H54 (cell line): ENCODE data around the gene PPIL1.

Source experiments
- DNase-seq: peaks from one replicate; pipeline ENCODE4 v3.0.0; 2011; ENCODE audit warnings: low spot score, mixed read lengths; ENCODE audit not compliant: insufficient read length
- FAIRE-seq: peaks from 3 replicates; lab custom pipeline; 2011; peaks lifted over from hg19 to GRCh38; lab: Jason Lieb, UNC
- POLR2A ChIP-seq: IDR thresholded peaks from 2 replicates; pipeline ENCODE4 v1.6.1; 2011; ENCODE audit warnings: low read depth, mild to moderate bottlenecking, low read length

PPIL1 gene

DNA sequence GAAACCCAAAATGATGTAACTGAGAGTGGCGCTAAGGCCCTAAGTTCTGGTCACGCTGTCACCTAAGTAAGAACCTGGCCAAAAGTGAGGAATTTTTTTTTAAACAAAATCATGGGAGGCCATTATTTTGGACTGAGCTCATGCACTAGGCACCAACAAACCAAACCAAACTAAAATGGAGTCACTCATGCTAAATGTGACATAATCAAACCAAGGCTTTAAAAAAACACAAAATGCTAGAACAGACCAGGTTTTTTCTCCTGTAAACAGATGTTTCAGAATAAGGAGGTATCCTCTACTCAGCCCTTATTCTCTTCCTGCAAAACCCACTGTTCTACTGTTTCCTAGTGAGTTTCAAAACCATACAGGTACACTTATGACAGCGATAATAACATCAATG is 10.0 kb upstream of the PPIL1 start:
- DNase-seq (no peak), FAIRE-seq (no peak)
- no peak for TF ChIP-seq POLR2A

DNA sequence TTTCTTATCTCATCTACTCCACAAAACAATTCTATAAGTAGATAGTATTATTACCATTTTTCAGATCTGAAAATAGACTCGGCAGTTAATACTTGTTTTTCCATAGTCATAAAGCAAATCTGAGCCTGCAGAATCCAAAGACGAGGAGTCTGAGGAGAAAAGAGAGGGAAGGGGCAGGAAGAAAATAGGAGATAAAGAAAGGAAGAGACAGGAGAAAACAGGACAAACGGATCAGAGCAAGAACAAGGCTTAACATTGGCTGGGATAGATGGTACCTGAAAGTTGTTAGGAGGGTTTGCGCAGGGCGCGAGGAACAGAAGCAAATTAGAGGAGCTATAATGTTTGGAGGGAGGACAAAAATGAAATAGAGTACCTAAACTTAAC is 639 bp upstream of the PPIL1 start:
- DNase-seq, result no peak
- TF ChIP-seq POLR2A, result no peak
- no peak for FAIRE-seq

DNA sequence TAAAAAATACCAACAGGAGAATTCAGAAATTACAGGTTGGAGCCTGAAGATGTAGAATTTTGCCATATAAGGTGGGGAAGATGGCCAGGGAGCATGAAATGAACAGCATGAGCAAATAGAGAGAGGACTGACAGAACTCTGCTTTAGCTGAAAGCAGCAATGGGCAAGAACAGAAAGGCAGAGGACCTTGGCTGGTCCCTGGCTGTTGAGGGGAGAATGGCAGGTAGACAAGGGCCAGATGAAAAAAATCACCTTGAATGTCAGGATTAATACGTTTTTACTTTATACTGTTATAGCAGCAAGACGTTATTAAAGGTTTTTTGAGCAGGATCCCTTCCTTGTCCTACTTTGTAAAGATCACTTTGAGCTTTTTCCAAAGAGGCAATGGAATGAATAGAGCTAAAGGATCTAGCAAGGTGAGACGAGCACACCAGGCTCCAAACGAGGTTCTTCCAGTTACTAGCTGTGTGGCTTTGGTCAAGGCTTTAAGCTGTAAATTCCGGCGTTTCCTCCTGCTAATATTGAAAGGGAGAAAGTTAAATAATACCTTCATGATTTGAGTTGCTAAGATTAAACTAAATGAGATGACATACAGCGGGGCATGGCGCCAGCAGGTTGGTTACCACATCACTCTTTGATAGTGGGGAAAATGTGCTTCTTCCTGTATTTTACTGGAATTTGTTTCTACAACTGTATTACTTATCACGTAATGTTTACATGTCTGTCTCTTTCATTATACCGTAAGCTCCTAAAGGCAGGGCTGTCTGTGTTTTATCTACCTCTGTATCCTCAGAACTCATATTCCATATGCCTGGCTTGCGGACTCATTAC is 776 bp downstream of the PPIL1 start:
- FAIRE-seq (no peak), DNase-seq (no peak)
- no peak for TF ChIP-seq POLR2A

DNA sequence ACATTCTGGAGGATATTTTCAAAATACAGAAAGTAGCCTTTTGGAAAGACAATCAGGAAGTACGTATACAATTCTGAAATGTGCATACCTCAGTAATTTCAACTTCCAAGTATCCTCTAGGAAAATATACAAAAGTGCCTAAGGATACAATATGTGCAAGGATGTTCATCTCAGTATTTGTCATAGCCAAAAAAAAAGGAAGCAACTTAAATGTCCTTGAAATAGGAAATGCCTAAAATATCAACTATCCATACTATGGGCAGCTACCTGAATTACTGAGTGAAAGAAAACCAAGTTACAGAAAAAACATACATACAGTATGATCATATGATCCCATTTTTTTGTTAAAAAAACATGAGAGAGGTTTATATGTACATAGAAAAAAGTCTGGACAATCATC is 1.5 kb downstream of the PPIL1 start:
- DNase-seq, result no peak
- TF ChIP-seq POLR2A, result no peak

DNA sequence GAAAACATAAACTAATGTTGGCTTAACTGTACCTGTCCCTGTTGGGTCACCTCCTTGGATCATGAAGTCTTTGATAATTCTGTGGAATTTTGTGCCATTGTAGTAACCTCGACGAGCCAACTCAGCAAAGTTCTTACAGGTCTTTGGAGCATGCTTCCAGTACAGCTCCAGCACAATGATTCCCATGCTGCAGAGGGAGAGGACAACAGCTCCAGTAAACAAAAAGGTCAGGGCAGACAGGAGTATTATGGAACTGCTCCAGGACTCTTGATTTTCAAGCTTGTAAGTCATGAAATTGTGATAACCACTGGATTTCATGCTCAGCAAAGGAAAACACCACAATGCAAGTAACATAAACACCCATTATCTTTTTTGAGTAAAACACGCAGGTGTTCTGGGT is 2.9 kb downstream of the PPIL1 start:
- DNase-seq (no peak), FAIRE-seq (no peak)
- no peak for TF ChIP-seq POLR2A

More for the DNA sequence above, 1.5 kb downstream of the PPIL1 start:
- no peak for FAIRE-seq

DNA sequence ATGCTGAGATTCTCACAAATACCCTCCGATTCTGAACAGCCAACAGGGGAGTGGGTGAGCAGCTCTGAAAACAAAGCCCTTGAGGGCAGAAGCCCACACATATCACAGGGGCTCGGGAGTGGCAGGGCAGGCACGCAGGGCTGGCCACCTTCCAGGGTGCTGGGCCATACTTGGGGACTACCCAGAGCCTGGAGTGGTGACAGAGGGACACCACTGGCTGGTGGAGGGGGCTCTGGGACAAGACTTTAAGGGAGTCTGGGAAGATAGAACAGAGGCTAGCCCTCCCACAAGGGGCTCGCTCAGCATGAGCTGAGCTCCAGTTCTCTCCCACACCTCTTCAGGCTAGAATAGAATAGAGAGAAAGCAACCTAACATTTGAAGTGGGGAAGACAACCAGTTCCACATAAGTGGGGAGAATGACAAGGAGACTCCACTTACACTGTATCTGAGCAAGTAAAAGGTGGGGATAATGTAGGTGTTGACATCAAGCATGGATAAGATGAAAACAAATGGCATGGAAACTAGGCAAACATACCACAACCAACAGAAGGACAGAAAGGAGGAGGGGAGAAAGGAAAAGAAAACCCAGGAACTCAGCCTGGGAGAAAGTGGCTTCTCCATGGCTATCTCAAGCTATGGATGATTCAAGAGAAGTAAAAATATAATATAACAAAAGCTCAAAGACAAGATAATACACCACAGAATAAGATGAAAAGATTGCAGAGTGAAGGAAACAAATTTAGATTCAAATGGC is 7.0 kb downstream of the PPIL1 start:
- FAIRE-seq, result no peak
- DNase-seq, result no peak
- TF ChIP-seq POLR2A, result no peak

DNA sequence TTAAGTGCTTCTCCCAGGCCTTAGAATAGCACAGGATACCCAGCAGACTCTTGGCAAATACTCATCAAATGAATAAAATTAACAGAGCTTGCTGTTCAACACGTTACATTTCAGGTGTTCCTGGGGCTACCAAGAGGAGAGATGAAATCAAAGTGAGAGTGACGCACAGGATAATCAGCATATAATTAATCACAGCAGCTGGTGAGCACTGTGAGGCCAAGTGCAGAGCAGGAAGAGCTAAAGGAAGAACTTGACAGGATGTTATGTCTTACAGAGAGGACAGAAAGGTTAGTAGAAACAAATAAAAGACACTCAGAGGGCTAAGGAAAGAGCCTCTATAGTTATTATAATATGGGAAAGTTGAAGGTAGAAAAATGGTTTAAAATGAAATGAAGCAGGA is 8.8 kb downstream of the PPIL1 start:
- no peak for TF ChIP-seq POLR2A
- FAIRE-seq (no peak), DNase-seq (no peak)

DNA sequence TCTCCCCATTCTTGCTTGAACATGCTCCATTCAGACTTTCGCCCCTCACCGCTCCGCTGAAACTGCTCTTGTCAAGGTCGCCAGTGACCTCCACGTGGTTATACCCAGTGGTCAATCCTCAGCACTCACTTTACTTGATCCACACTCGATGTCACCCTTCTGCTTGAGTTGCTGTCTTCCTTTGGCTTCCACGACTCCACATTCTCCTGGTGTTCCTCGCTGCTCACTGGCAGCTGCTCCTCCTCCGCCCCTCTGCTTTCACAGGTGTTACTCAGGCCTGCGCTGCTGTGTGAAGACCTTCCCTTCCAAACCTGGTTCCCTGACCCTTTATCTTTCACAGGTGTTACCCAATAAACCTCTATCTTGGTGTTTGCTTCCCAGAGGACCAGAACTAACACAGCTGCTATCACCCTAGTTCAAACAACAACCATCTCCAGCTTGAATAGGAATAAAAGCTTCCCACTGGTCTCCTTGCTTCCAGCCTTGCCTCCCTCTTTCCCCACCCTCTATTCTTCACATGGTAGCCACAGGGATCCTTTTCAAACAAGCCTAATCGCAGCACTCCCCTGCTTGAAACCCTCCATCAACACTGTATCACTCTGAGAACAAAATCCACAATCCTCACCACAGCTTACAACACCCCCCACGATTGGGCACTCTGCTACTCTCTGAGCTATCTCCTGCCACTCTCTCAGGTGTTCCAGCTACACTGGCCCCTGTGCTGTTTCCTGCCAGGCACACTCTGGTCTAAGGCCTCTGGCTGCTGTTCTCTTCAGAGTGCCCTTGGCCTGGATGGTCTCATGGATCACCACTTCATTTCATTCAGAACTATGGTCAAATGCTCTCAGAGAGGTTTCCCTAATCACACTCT is 10.7 kb downstream of the PPIL1 start:
- no peak for FAIRE-seq
- no peak for DNase-seq
- TF ChIP-seq POLR2A, result no peak

DNA sequence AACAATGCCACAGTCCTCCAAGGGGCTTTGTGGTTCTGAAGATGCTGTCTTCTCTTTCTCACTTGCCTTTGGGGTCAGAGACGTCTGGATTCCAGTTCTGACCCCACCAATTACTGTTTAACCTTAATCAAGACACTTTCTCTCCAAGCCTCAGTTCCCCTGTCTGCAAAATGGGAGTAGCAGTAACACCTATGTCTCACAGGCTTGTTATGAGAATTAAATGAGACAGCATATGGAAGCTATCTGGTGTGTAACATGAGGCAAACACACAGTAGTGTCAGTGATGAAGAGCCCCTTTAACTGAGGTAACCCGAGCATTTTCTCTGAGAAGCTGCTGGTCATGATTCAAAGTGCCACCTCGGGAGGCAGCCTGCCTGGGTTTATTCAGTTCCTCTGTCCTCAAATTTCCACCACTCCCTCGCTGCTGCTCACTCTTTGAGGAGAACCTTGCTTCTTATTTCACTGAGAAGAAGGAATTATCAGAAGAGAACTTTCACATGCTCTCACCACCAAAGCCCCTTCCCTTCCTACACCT is 11.7 kb downstream of the PPIL1 start:
- TF ChIP-seq POLR2A, result no peak
- FAIRE-seq (no peak), DNase-seq (no peak)

DNA sequence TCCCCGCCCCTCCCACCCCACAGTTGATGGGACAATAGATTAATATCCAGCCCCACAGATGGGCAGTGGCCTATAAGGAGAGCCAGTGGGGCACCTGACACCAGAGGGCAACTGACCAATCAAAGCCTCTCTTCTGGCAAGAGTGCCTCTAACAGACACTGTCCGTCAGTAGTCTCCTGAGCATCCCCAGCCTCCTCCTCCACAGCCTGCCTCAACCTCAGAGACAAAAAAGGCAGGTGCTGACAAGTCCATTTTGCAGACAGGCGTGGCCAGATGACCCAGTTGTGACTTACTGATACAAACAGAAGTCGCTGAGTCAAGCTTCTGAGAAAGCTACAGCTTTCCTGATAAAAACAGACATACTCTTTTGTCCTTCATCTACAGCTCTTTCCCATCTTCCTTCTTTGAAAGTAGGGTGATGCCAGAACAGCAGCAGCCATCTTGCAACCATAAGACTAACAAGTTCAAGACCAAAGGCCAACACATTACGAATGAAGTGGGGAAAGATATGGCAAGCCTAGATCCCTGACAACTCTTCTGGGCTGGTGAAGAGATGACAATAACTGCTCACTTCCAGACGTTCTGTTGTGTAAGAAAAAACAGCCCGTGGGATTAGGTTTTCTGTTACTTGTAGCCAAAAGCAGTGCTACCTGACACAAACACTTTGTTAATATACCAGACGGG is 12.3 kb downstream of the PPIL1 start:
- no peak for DNase-seq
- no peak for FAIRE-seq
- TF ChIP-seq POLR2A, result no peak

DNA sequence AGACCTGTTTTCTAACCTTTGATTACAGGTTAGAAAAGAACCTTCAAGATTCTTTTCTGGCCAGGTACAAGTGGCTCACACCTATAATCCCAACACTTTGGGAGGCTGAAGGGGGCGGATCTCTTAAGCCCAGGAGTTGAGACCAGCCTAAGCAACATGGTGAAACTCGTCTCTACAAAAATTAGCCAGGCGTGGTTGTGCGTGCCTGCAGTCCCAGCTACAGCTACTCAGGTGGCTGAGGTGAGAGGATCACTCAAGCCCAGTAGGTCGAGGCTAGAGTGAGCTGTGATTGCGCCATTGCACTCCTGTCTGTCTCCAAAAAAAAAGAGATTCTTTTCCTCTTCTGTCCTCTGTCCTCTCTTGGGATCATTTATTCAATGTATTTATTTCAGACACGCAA is 14.5 kb downstream of the PPIL1 start:
- DNase-seq (no peak), FAIRE-seq (no peak)
- TF ChIP-seq POLR2A, result no peak

DNA sequence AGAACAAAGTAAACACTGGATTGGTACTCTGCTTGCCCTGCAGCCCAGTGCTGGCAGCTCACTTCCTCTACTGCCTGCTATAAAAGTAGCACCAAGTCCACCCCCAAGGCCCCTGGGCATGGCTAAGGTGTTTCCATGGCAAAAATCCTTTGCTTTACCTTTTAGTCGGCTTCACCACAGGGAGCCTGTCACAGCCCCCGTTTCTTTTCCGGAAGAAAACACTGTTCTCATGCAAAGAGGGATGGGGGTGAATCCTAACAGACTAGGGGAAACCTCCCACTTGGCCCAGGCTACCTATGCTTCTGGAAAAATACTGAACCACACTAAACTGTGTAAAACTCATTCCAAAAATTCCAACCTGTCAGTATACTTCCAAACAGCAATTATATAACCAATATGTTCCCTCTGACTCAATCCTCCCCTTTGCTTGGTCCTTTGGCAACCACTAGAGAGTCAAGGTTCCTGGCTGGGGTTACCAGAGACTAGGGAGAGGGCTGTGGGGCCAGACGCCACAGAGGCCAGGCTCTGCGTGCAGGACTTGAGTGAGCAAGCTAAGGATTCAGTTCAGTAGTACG is 16.1 kb downstream of the PPIL1 start:
- DNase-seq, result no peak
- TF ChIP-seq POLR2A, result no peak
- no peak for FAIRE-seq

DNA sequence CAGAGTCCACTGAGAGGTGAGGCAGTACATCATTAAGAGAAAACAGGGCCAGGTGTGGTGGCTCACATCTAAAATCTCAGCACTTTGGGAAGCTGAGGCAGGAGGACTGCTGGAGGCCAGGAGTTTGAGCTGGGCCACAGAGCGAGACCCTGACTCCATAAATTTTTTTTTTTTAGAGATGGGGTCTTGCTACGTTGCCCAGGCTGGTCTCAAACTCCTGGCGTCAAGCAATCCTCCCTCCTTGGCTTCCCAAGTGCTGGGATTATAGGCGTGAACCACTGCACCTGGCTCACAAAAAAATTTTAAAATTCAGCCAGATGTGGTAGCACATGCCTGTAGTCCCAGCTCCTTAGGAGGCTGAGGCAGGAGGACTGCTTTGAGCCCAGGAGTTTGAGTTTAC is 17.3 kb downstream of the PPIL1 start:
- no peak for TF ChIP-seq POLR2A
- FAIRE-seq (no peak), DNase-seq (no peak)
